Large intestine (tissue), 3 donors: Measurements from ENCODE around the gene KLLN. TPM values are rescaled to one million over a fixed set of nuclear protein-coding genes. Genes with fewer than 3 reads are reported as not detected.
"Not testable (repeated sequence)": the region's sequence is repeated elsewhere in the genome, so short reads cannot be mapped to it uniquely, and the experiment has no call there.

Experiments
- DNase-seq, 2 donors: peaks; one replicate each; pipeline versions ENCODE4 v3.0.0 to v3.0.0-alpha.2; 2013
- H3K27ac ChIP-seq: one replicate; pipeline ENCODE4 v1.5.1; 2013; ENCODE audit warnings: low read length
- H3K27me3 ChIP-seq: 2 replicates; pipeline ENCODE4 v1.6.1; 2013; ENCODE audit warnings: low read length; ENCODE audit not compliant: control insufficient read depth, insufficient read depth
- H3K36me3 ChIP-seq: 2 replicates; pipeline ENCODE4 v1.6.1; 2013; ENCODE audit warnings: low read length; ENCODE audit not compliant: control insufficient read depth, insufficient read depth
- H3K4me1 ChIP-seq: one replicate; pipeline ENCODE4 v1.6.1; 2013; ENCODE audit warnings: low read length; ENCODE audit not compliant: control insufficient read depth, insufficient read depth
- H3K4me3 ChIP-seq: one replicate; pipeline ENCODE4 v1.5.1; 2013; ENCODE audit warnings: low read length
- H3K9me3 ChIP-seq: one replicate; pipeline ENCODE4 v1.6.1; 2013; ENCODE audit warnings: mild to moderate bottlenecking, low read depth, low read length, moderate library complexity; ENCODE audit not compliant: control insufficient read depth
- WGBS: methylation state at CpG from one replicate; pipeline ENCODE4 v1.1.5; 2013; ENCODE audit warnings: low lambda C conversion rate; ENCODE audit not compliant: insufficient coverage; 5-methylcytosine and 5-hydroxymethylcytosine counted together
- polyA plus RNA-seq: library from polyadenylated mRNA; unstranded; fragments of 120-200 nt; gene quantifications from one replicate; pipeline ENCODE4 v1.2.1, GENCODE V29; 2013

Gene KLLN
- polyA plus RNA-seq, 1 donor: 1.0 TPM

DNA sequence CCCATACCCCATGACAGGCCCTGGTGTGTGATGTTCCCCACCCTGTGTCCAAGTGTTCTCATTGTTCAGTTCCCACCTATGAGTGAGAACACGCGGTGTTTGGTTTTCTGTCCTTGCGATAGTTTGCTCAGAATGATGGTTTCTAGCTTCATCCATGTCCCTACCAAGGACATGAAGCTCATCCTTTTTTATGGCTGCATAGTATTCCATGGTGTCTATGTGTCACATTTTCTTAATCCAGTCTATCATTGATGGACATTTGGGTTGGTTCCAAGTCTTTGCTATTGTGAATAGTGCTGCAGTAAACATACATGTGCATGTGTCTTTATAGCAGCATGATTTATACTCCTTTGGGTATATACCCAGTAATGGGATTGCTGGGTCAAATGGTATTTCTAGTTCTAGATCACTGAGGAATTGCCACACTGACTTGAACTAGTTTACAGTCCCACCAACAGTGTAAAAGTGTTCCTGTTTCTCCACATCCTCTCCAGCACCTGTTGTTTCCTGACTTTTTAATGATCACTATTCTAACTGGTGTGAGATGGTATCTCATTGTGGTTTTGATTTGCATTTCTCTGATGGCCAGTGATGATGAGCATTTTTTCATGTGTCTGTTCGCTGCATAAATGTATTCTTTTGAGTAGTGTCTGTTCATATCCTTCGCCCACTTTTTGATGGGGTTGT is 18.2 kb upstream of the KLLN start:
- H3K36me3 ChIP-seq: peaks cover 12% of the 10 kb centered on the region
- not testable (repeated sequence) for H3K27me3 ChIP-seq, H3K27ac ChIP-seq, DNase-seq, H3K9me3 ChIP-seq, H3K4me1 ChIP-seq, H3K4me3 ChIP-seq
- 100% methylated on average over 1 of the region's 5 CpGs for WGBS

DNA sequence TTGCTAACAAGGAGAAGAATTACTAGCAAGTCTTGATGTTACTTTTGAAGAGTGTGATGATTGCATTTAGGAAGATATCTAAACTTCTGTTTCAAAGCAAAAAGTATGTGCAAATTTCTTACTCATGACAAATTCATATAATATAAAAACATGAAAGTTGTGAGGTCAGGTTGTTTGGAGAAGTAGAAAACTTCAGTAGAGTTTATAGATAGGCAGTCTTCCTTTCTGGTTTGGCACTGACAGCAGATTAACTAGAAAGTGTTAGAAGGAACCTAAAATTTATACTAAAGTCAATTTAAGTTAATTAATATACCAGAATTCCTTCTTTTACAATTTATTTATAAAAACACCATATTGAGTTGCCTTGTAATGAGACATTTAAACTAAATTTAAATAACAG is 17.0 kb upstream of the KLLN start:
- H3K4me1 ChIP-seq: no peaks in the 10 kb centered on the region
- H3K4me3 ChIP-seq: no peak overlapping the region
- no peak overlapping the region for H3K27ac ChIP-seq
- DNase-seq: no peak
- no peaks in the 10 kb centered on the region for H3K9me3 ChIP-seq
- H3K36me3 ChIP-seq: peaks cover 3% of the 10 kb centered on the region
- H3K27me3 ChIP-seq: no peaks in the 10 kb centered on the region

DNA sequence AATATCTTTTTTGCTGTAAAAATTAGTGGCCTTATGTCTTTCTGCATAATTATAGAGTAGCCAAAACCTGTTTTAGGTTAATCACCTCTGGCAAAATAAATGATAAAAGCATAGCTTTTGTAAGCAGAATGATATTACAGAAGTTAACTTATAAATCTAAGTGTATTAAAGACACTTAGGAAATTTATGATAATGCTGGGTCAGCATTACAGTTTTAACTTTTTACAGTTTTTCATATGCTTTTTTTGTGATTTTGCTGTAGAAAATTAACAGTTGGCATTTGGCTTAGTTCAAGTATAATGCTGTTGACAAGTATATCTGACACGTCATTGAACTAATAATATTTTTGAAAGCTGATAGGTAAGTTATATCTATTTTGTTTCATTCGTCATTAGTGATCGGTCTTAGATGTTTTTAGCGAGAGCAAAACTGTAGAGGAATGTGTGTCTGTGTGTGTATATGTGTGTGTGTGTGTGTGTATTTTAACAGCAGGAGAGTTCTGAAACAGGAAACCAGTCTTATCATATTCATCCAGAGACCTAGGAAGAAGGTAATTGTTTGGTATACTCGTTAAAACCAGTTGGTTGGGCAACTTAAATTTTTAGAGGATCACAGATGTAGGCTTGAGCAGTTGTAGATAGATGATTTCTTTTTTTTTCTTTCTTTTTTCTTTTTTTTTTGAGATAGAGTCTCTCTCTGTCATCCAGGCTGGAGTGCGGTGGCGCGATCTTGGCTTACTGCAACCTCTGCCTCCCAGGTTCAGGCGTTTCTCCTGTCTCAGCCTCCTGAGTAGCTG is 15.5 kb upstream of the KLLN start:
- 73% methylated on average over 2 of the region's 9 CpGs for WGBS
- Histone ChIP-seq H3K36me3 (peaks cover 3% of the 10 kb centered on the region), H3K27me3 (no peaks in the 10 kb centered on the region), H3K9me3 (no peaks in the 10 kb centered on the region), H3K4me3 (no peak overlapping the region), H3K4me1 (no peaks in the 10 kb centered on the region), H3K27ac (no peak overlapping the region)
- DNase-seq: no peak

DNA sequence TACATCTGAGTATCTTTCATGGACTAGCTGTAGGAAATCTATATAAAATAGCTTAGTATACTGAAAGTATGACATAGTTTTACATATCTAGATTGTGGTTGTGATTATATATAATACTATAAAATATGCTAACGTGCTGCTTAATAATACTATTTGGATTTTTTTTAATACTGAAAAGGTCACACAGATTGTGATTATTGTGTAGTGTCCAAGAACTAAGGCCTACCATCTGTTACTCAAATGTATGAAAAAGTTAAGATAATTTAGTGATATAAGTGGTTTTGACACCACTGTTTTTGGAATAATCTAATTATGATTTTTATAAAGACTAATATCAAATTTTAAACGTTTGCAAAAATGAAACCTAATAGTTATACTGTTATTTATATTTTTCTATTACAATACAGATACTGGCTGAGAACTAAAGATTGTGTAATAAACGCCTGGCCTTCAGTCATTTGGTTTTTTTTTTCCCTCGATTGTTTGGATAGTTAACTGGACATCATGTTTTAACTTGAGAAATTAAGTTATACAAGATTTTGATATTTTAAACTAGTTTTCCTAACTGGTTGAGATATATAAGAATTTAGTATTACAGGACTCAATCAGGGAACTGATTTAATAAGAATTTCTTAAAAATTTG is 12.7 kb upstream of the KLLN start:
- Histone ChIP-seq H3K9me3 (no peaks in the 10 kb centered on the region), H3K36me3 (peaks cover 7% of the 10 kb centered on the region), H3K27me3 (no peaks in the 10 kb centered on the region), H3K4me1 (no peaks in the 10 kb centered on the region), H3K27ac (no peak overlapping the region), H3K4me3 (no peak overlapping the region)
- DNase-seq: no peak
- 100% methylated on average over 2 of the region's 4 CpGs for WGBS

DNA sequence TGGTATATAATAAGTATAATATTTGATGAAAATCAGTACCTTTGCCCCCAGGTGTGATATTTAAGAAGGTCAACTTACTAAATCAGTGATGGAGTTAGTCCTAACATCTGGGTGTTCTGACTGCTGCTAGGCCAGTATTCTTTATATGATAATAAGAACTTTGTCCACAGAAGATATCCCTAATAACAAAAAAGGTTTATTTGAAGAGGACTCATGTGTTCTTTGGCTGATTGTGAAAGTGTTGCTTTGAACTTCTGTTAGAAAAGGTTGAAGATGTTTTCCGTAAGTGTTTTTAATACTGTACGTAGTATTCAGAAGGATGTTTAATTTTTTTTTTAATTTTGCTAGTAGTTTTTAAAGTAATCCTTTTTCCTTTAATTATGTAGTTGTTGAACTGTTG is 10.3 kb upstream of the KLLN start:
- DNase-seq: no peak
- 100% methylated on average over 2 of the region's 2 CpGs for WGBS
- peaks cover 7% of the 10 kb centered on the region for H3K36me3 ChIP-seq
- no peak overlapping the region for H3K27ac ChIP-seq
- peaks cover 6% of the 10 kb centered on the region for H3K4me1 ChIP-seq
- no peaks in the 10 kb centered on the region for H3K27me3 ChIP-seq
- H3K9me3 ChIP-seq: no peaks in the 10 kb centered on the region
- H3K4me3 ChIP-seq: no peak overlapping the region

DNA sequence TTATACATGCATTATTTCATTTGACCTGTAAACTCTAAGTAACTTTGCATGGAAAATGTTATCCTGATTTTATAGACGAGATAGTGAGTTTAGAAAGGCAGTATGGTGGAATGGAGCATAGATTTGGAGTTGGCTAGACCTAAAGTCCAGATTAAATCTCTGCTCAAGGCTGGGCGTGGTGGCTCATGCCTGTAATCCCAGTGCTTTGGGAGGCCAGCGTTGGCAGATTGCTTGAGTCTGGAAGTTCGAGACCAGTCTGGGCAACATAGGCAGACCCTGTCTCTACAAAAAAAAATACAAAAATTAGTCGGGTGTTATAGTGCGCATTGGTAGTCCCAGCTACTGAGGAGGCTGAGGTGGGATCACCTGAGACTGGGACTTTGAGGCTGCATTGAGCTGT is 9.5 kb upstream of the KLLN start:
- WGBS: 100% methylated on average over 1 of the region's 6 CpGs
- Histone ChIP-seq H3K4me3 (no peak overlapping the region), H3K27ac (no peak overlapping the region), H3K9me3 (no peaks in the 10 kb centered on the region), H3K36me3 (peaks cover 4% of the 10 kb centered on the region), H3K4me1 (peaks cover 6% of the 10 kb centered on the region), H3K27me3 (no peaks in the 10 kb centered on the region)
- no peak for DNase-seq

GRCh38 chr10:87869773-87870551 is 6.6 kb upstream of the KLLN start:
- no peaks in the 10 kb centered on the region for H3K9me3 ChIP-seq
- no peak for DNase-seq
- WGBS: 68% methylated on average over 3 of the region's 3 CpGs
- peaks cover 4% of the 10 kb centered on the region for H3K36me3 ChIP-seq
- H3K27ac ChIP-seq: no peak overlapping the region
- H3K4me1 ChIP-seq: peaks cover 6% of the 10 kb centered on the region
- no peaks in the 10 kb centered on the region for H3K27me3 ChIP-seq
- no peak overlapping the region for H3K4me3 ChIP-seq

- H3K27ac ChIP-seq, H3K4me1 ChIP-seq: not testable (repeated sequence)
- no CpG with 5 or more reads among the region's 9 CpGs for WGBS
These were observed 5.8 kb upstream of the KLLN start for GRCh38 chr10:87869139-87869538.

DNA sequence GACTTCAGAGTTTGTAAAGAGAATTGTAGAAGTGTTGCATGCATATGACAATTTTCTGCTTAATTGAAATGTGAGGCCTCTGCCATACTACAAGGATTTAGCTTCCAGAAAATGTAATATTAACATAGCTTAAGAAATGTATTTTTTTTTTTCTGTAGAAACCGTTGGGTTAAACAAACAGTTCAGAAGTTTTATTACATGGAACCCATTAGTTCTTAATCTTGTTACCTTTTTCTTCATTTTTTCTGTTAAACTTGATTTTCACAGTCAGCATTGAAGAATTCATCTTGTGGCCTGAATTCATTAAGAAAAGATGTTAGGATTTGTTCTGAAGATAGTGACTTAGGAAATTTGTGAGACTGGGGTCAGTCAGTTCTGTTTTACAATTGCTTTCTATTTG is 4.9 kb upstream of the KLLN start:
- DNase-seq: peak in 1 of 2 donors; percentile 27
- 13% methylated on average over 1 of the region's 1 CpG for WGBS
- H3K27ac ChIP-seq: no peak overlapping the region
- peak overlapping the region; percentile 75 for H3K4me3 ChIP-seq
- peaks cover 4% of the 10 kb centered on the region for H3K36me3 ChIP-seq
- H3K4me1 ChIP-seq: peaks cover 6% of the 10 kb centered on the region
- H3K27me3 ChIP-seq: no peaks in the 10 kb centered on the region
- H3K9me3 ChIP-seq: no peaks in the 10 kb centered on the region

More at GRCh38 chr10:87869139-87869538, 5.8 kb upstream of the KLLN start:
- not testable (repeated sequence) for DNase-seq, H3K36me3 ChIP-seq, H3K27me3 ChIP-seq, H3K4me3 ChIP-seq, H3K9me3 ChIP-seq

DNA sequence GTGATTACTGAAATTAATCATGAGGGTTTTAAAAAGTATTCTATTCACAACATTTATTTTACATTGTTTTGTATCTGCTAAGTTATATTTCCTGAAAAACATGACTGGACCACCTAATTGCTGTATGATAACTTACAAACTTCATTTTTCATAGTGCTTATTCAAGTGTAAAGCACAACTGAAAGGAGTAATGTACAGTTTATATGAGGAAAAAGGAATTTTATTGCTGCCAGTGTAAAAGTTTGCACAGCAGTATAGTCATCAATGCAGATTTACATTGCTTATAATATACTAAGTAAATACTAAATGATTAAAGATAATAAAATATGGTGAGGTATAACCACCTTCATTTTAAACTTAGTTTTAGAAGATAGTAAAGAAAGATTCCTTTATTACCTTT is 4.1 kb upstream of the KLLN start:
- DNase-seq: no peak
- peak overlapping the region; percentile 79 for H3K27ac ChIP-seq
- peak overlapping the region; percentile 75 for H3K4me3 ChIP-seq
- peaks cover 4% of the 10 kb centered on the region for H3K36me3 ChIP-seq
- H3K9me3 ChIP-seq: no peaks in the 10 kb centered on the region
- H3K4me1 ChIP-seq: peaks cover 6% of the 10 kb centered on the region
- no peaks in the 10 kb centered on the region for H3K27me3 ChIP-seq
